Body of pancreas (tissue), 4 donors: Measurements from ENCODE around the gene HSP90AB1. TPM values are rescaled to one million over a fixed set of nuclear protein-coding genes. Genes with fewer than 3 reads are reported as not detected.

Source experiments
- ATAC-seq: fragments of 150-250 bp; one replicate; pipeline ENCODE4 v1.9.1; 2016
- DNase-seq, 4 donors: peaks; one replicate each; pipeline ENCODE4 v3.0.0-alpha.2; 2019
- H3K27ac ChIP-seq, 4 donors: fragments of 200-600 bp; sonication (generic); 1 replicate in 3 of 4; 2 replicates in 1 of 4; pipeline versions ENCODE4 v1.5.1 to v1.6.1; 2016 to 2019; ENCODE audit warnings: mild to moderate bottlenecking in 1 of 4, mixed read lengths in 1 of 4, moderate library complexity in 1 of 4
- H3K27me3 ChIP-seq, 2 donors: fragments of 200-600 bp; sonication (generic); one replicate each; pipeline ENCODE4 v1.6.0; 2016; ENCODE audit warnings: mild to moderate bottlenecking in 1 of 2
- H3K36me3 ChIP-seq, 2 donors: fragments of 200-600 bp; sonication (generic); replicated peaks in 1 of 2; 2 replicates each; pipeline ENCODE4 v1.5.1; 2016; ENCODE audit warnings: low read depth in 2 of 2; ENCODE audit not compliant: insufficient read depth in 1 of 2
- H3K4me1 ChIP-seq: fragments of 200-600 bp; sonication (generic); one replicate; pipeline ENCODE4 v1.6.0; 2016
- H3K4me3 ChIP-seq, 2 donors: fragments of 200-600 bp; sonication (generic); 1 replicate in 1 of 2; 2 replicates in 1 of 2; pipeline ENCODE4 v1.5.1; 2016 to 2019
- H3K9me3 ChIP-seq, 3 donors: fragments of 200-600 bp; sonication (generic); 1 replicate in 2 of 3; 2 replicates in 1 of 3; pipeline ENCODE4 v1.5.1; 2016
- POLR2A ChIP-seq, 3 donors: fragments of 450-650 bp; IDR thresholded peaks; one replicate each; pipeline ENCODE4 v1.6.1; 2016; ENCODE audit warnings: antibody characterized with exemption in 3 of 3, mild to moderate bottlenecking in 2 of 3
- WGBS, 2 donors: methylation state at CpG; one replicate each; pipeline ENCODE4 v1.1.5; 2017; 5-methylcytosine and 5-hydroxymethylcytosine counted together
- intact Hi-C: fragments of 100-400 bp; cut with DNase I; formaldehyde crosslinking; loops from one replicate; pipeline ENCODE4 v1.15.1; 2023
- total RNA-seq, 2 donors: library from RNA; depleted of rRNA; stranded (reverse); fragments of >200 nt; gene quantifications; one replicate each; pipeline ENCODE4 v1.1.0, GENCODE V29; 2016
- TF ChIP-seq, protein P1 (sequence below), 7 experiments: fragments of 450-650 bp in 4 of 7; fragments of 200-600 bp in 3 of 7; sonication (generic) in 3 of 7; IDR thresholded peaks; one replicate each; pipeline ENCODE4 v1.5.1; 2016 to 2019; ENCODE audit warnings: antibody characterized with exemption in 7 of 7

HSP90AB1 gene
- total RNA-seq, 2 donors from 2014 or later, result 269 to 441 TPM

DNA sequence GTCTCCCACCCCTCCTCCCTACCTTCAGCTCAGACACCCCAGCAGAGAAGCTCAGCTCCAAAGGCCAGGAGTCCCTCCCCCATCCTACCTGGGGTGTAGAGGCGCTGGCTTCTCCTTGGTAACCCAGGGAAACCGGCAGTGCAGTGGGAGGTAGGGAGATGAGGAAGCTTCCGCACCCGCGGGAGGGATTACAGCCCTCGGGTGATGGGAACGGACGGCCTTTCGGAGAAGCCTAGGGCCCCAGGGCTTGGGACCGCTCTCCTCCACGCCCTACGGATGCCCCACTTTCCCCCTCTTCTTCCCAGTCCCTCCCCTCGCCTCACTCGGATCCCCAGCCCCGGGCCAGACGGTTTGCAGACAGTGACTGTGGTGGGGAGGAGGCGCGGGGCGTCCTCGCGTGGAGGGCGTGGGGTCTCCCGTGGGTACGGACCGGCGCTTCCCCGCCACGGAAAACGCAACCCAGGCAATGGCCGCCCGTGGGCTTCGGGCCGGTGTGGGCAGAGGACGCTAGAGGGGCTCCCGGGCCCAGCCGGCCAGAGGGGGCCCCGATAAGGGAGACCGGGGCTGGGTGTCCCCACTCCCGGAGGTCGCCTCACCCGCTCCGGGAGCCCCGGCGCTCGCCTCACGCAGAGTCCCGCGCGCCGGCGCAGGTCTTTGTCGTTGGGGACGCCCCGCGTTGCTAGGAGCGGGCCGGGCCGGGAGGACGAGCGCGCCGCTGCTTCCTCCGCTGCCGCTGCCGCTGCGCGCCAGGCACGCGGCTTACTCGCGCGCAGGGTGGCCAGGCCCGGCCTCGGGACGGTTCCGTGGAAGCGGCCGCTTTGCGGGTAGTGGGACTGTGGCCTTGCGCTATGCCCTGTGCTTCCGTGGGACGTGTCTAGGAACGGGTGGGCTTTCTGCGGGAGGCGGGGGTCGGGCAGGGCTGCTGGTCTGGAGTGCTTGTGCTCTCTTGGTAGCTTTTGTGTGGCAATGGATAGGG lies 50.5 kb downstream of the HSP90AB1 start:
- intact Hi-C loops, result no loop called here
- ATAC-seq, result peak; percentile 67
- peaks cover 0 to 12% of the 10 kb centered on the region in 2 donors for H3K36me3 ChIP-seq
- H3K27me3 ChIP-seq, result peaks cover 0 to 13% of the 10 kb centered on the region in 2 donors
- H3K4me3 ChIP-seq, result no peak overlapping the region
- peak in 2 of 4 donors; percentile 16 to 49 for DNase-seq
- 0 to 3% methylated on average over 6 to 80 of the region's 86 CpGs for WGBS, 2 donors
- peaks cover 17% of the 10 kb centered on the region for H3K4me1 ChIP-seq
- H3K9me3 ChIP-seq, result no peaks in the 10 kb centered on the region
- peak in 1 of 3 donors; percentile 7 for TF ChIP-seq POLR2A (IDR thresholded peaks at IDR 0.05)
- TF ChIP-seq, protein P1, sequence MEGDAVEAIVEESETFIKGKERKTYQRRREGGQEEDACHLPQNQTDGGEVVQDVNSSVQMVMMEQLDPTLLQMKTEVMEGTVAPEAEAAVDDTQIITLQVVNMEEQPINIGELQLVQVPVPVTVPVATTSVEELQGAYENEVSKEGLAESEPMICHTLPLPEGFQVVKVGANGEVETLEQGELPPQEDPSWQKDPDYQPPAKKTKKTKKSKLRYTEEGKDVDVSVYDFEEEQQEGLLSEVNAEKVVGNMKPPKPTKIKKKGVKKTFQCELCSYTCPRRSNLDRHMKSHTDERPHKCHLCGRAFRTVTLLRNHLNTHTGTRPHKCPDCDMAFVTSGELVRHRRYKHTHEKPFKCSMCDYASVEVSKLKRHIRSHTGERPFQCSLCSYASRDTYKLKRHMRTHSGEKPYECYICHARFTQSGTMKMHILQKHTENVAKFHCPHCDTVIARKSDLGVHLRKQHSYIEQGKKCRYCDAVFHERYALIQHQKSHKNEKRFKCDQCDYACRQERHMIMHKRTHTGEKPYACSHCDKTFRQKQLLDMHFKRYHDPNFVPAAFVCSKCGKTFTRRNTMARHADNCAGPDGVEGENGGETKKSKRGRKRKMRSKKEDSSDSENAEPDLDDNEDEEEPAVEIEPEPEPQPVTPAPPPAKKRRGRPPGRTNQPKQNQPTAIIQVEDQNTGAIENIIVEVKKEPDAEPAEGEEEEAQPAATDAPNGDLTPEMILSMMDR (IDR thresholded peaks at IDR 0.05), result no peak
- no peak overlapping the region for H3K27ac ChIP-seq

DNA sequence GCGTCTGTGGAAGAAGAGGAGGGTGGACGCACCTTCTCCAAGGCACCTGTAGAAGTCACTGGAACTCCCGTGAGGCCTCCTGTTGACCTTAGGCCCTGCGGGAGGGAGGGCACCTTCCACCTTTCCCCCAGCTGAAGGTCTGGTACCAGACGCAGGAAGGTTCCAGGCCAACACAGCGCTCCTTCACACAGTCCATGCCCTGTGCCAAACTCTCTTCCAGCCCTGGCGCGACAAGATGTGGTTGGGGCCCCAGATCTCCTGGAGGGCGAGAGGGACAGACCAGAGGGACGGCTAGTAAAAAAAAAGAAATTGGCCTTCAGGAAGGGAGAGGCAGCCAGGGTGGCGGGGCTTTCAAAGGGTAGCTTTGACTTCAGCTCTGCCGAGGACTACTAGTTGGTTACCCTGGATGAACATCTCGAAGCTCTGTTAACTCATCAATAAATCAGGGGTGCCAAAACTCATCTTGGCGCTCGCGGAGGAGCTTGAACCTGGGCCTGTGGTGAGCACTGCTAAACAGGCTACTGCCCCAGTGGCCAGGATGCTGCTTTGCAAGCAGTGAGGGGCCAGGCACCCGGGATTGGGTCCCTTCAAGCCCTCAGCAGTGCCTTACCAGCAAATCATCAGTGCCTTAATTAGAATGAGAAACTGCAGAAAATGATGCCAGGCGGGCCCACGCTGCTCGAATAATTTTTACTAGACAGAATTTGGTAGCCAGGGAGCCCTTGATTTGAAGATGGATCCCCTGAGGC lies 51.3 kb downstream of the HSP90AB1 start:
- DNase-seq (peak in 1 of 4 donors; percentile 26), ATAC-seq (peak; percentile 36)
- no peaks in the 10 kb centered on the region for H3K9me3 ChIP-seq
- intact Hi-C loops, result no loop called here
- peaks cover 17% of the 10 kb centered on the region for H3K4me1 ChIP-seq
- H3K27me3 ChIP-seq, result peaks cover 0 to 13% of the 10 kb centered on the region in 2 donors
- peaks cover 7 to 12% of the 10 kb centered on the region in 2 donors for H3K36me3 ChIP-seq
- TF ChIP-seq POLR2A (IDR thresholded peaks at IDR 0.05), result peak in 1 of 3 donors; percentile 2
- TF ChIP-seq, protein P1 (IDR thresholded peaks at IDR 0.05), result no peak
- 31 to 36% methylated on average over 20 of the region's 20 CpGs for WGBS, 2 donors
- H3K4me3 ChIP-seq, result no peak overlapping the region
- no peak overlapping the region for H3K27ac ChIP-seq

DNA sequence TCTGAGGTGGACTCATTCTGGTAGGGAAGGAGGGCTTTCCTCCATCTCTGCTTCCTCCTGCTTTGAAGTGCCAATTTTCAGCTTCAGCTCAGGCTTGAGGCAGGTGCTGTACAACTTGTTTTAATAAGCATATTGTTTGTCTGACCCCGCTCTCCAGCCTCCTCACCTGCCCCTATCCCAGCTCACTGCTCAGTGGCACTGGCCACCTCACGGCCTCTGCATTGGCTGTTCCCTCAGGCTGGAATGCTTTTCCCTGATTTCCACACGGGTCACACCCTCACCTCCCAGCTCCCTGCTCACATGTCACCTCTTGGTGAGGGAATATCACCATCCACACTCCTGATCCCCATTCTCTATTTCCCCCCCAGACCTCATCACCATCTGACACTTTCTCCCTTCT lies 52.0 kb downstream of the HSP90AB1 start:
- Histone ChIP-seq H3K27me3 (peaks cover 0 to 13% of the 10 kb centered on the region in 2 donors), H3K9me3 (no peaks in the 10 kb centered on the region), H3K27ac (no peak overlapping the region), H3K36me3 (peaks cover 9 to 12% of the 10 kb centered on the region in 2 donors), H3K4me1 (peaks cover 17% of the 10 kb centered on the region), H3K4me3 (no peak overlapping the region)
- intact Hi-C loops, result no loop called here
- WGBS, 2 donors, result 75 to 80% methylated on average over 3 of the region's 3 CpGs
- TF ChIP-seq, protein P1 (IDR thresholded peaks at IDR 0.05), result no peak
- no peak for TF ChIP-seq POLR2A (IDR thresholded peaks at IDR 0.05)
- DNase-seq, result no peak
- ATAC-seq, result no peak

DNA sequence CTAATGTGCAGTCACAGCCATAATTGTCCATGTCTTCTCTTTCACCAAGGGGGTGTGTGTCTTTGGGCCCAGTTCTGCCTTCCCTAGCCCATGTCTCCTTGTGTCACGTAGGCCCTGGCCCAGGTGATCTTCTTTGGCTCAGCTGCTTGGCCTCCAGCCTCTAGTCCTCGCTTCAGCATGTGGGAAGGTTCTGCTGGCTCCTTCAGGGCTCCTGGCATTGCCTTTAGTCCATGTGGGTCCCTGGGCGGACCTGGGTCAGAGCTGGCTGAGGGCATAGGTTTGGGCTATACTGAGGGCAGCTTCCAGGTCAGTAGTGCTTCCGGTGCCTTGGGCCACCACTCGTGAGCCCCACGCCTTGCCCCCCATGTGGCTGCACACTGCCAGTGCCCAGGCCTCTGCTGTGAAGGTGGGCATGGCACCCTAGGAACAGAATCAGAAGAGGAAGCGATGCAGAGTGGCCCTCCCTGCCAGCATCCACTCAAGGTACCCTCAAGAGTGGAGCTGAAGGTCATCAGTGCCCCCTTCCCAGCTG lies 53.5 kb downstream of the HSP90AB1 start:
- H3K4me1 ChIP-seq, result peaks cover 17% of the 10 kb centered on the region
- intact Hi-C loops, result no loop called here
- no peak overlapping the region for H3K27ac ChIP-seq
- 69 to 80% methylated on average over 2 to 7 of the region's 7 CpGs for WGBS, 2 donors
- peaks cover 12 to 15% of the 10 kb centered on the region in 2 donors for H3K36me3 ChIP-seq
- H3K4me3 ChIP-seq, result no peak overlapping the region
- no peaks in the 10 kb centered on the region for H3K9me3 ChIP-seq
- DNase-seq (no peak), ATAC-seq (no peak)
- TF ChIP-seq, protein P1 (IDR thresholded peaks at IDR 0.05), result no peak
- no peak for TF ChIP-seq POLR2A (IDR thresholded peaks at IDR 0.05)
- peaks cover 0 to 13% of the 10 kb centered on the region in 2 donors for H3K27me3 ChIP-seq
